SJSA1 (cell line): Measurements from ENCODE around the gene NUPR1. TPM values are rescaled to one million over a fixed set of nuclear protein-coding genes. Genes with fewer than 3 reads are reported as not detected.
"Not testable (repeated sequence)": the region's sequence is repeated elsewhere in the genome, so short reads cannot be mapped to it uniquely, and the experiment has no call there.

Experiments
- DNase-seq, 2 experiments: peaks; one replicate each; pipeline ENCODE4 v3.0.0-alpha.2; 2015 to 2020; ENCODE audit warnings: low spot score in 2 of 2, low read depth in 1 of 2
- H3K27ac ChIP-seq: fragments of 250-450 bp; sonication (Bioruptor Pico); 2 replicates; pipeline ENCODE4 v1.5.1; 2020; ENCODE audit warnings: mild to moderate bottlenecking, moderate library complexity
- H3K27me3 ChIP-seq: fragments of 250-450 bp; sonication (Bioruptor Pico); replicated peaks from 2 replicates; pipeline ENCODE4 v1.5.1; 2020; ENCODE audit warnings: mild to moderate bottlenecking, moderate library complexity
- H3K36me3 ChIP-seq: fragments of 250-450 bp; sonication (Bioruptor Pico); 2 replicates; pipeline ENCODE4 v1.5.1; 2020; ENCODE audit warnings: mild to moderate bottlenecking
- H3K4me1 ChIP-seq: fragments of 250-450 bp; sonication (Bioruptor Pico); replicated peaks from 2 replicates; pipeline ENCODE4 v1.6.1; 2021; ENCODE audit warnings: mild to moderate bottlenecking
- H3K4me3 ChIP-seq: fragments of 250-450 bp; sonication (Bioruptor Pico); 2 replicates; pipeline ENCODE4 v1.5.1; 2020; ENCODE audit warnings: mild to moderate bottlenecking
- H3K9me3 ChIP-seq: fragments of 250-450 bp; sonication (Bioruptor Pico); replicated peaks from 2 replicates; pipeline ENCODE4 v1.5.1; 2020; ENCODE audit warnings: mild to moderate bottlenecking
- total RNA-seq: library from RNA; depleted of rRNA; stranded (reverse); fragments of >200 nt; shearing (Covaris generic); gene quantifications from 2 replicates; pipeline ENCODE4 v1.2.3, GENCODE V29; 2014

Gene NUPR1
- total RNA-seq, 1 experiment from 2014 or later: 0.92 TPM

- Histone ChIP-seq H3K27me3 (peaks cover 4% of the 10 kb centered on the region; the same call in 1 of the 2 replicates), H3K36me3 (no peaks in the 10 kb centered on the region), H3K4me1 (no peaks in the 10 kb centered on the region), H3K9me3 (no peaks in the 10 kb centered on the region), H3K4me3 (no peak overlapping the region), H3K27ac (no peak overlapping the region)
- DNase-seq: no peak
These were observed 35.1 kb downstream of the NUPR1 start for GRCh38 chr16:28503470-28504259.

- no peak overlapping the region for H3K27ac ChIP-seq
- H3K9me3 ChIP-seq: no peaks in the 10 kb centered on the region
- DNase-seq: no peak
- H3K4me1 ChIP-seq: no peaks in the 10 kb centered on the region
- H3K4me3 ChIP-seq: no peak overlapping the region
- H3K27me3 ChIP-seq: peaks cover 4% of the 10 kb centered on the region; the same call in 1 of the 2 replicates
- H3K36me3 ChIP-seq: no peaks in the 10 kb centered on the region
These were observed 36.5 kb downstream of the NUPR1 start for GRCh38 chr16:28502290-28502689.

GRCh38 chr16:28501258-28502232, 37.2 kb downstream of the NUPR1 start:
- Histone ChIP-seq H3K27me3 (peaks cover 4% of the 10 kb centered on the region; the same call in 1 of the 2 replicates), H3K9me3 (no peaks in the 10 kb centered on the region), H3K27ac (no peak overlapping the region), H3K4me3 (no peak overlapping the region), H3K36me3 (no peaks in the 10 kb centered on the region), H3K4me1 (no peaks in the 10 kb centered on the region)
- DNase-seq: no peak

GRCh38 chr16:28500476-28501180, 38.1 kb downstream of the NUPR1 start:
- not testable (repeated sequence) for H3K36me3 ChIP-seq, H3K9me3 ChIP-seq, H3K27me3 ChIP-seq, H3K4me1 ChIP-seq, DNase-seq, H3K27ac ChIP-seq, H3K4me3 ChIP-seq

GRCh38 chr16:28499854-28500253, 38.9 kb downstream of the NUPR1 start:
- no peaks in the 10 kb centered on the region for H3K4me1 ChIP-seq
- no peaks in the 10 kb centered on the region; the same call in 1 of the 2 replicates for H3K27me3 ChIP-seq
- no peak for DNase-seq
- H3K27ac ChIP-seq: no peak overlapping the region
- H3K36me3 ChIP-seq: no peaks in the 10 kb centered on the region
- no peak overlapping the region for H3K4me3 ChIP-seq
- no peaks in the 10 kb centered on the region for H3K9me3 ChIP-seq

GRCh38 chr16:28498666-28499381, 40.0 kb downstream of the NUPR1 start:
- H3K27ac ChIP-seq: no peak overlapping the region
- no peaks in the 10 kb centered on the region for H3K9me3 ChIP-seq
- no peaks in the 10 kb centered on the region; the same call in 1 of the 2 replicates for H3K27me3 ChIP-seq
- no peaks in the 10 kb centered on the region for H3K4me1 ChIP-seq
- no peaks in the 10 kb centered on the region for H3K36me3 ChIP-seq
- no peak overlapping the region for H3K4me3 ChIP-seq
- DNase-seq: no peak

GRCh38 chr16:28497861-28498599, 40.7 kb downstream of the NUPR1 start:
- Histone ChIP-seq H3K27ac (no peak overlapping the region), H3K9me3 (no peaks in the 10 kb centered on the region), H3K36me3 (no peaks in the 10 kb centered on the region), H3K4me3 (no peak overlapping the region), H3K27me3 (no peaks in the 10 kb centered on the region), H3K4me1 (no peaks in the 10 kb centered on the region)
- no peak for DNase-seq

- no peaks in the 10 kb centered on the region for H3K27me3 ChIP-seq
- H3K4me3 ChIP-seq: no peak overlapping the region
- no peak for DNase-seq
- H3K9me3 ChIP-seq: no peaks in the 10 kb centered on the region
- no peaks in the 10 kb centered on the region for H3K4me1 ChIP-seq
- no peaks in the 10 kb centered on the region for H3K36me3 ChIP-seq
- H3K27ac ChIP-seq: no peak overlapping the region
These were observed 41.4 kb downstream of the NUPR1 start for GRCh38 chr16:28497386-28497785.

GRCh38 chr16:28496844-28497243, 41.9 kb downstream of the NUPR1 start:
- no peaks in the 10 kb centered on the region for H3K27me3 ChIP-seq
- no peaks in the 10 kb centered on the region for H3K36me3 ChIP-seq
- DNase-seq: no peak
- no peaks in the 10 kb centered on the region for H3K9me3 ChIP-seq
- no peaks in the 10 kb centered on the region for H3K4me1 ChIP-seq
- H3K27ac ChIP-seq: no peak overlapping the region
- H3K4me3 ChIP-seq: no peak overlapping the region

GRCh38 chr16:28495795-28496749, 42.7 kb downstream of the NUPR1 start:
- Histone ChIP-seq H3K9me3 (no peaks in the 10 kb centered on the region), H3K27me3 (no peaks in the 10 kb centered on the region), H3K4me1 (0 out of 2 replicates have a peak, but pooled peaks cover 6% of the 10 kb centered on the region), H3K36me3 (no peaks in the 10 kb centered on the region), H3K27ac (no peak overlapping the region), H3K4me3 (no peak overlapping the region)
- no peak for DNase-seq

- H3K9me3 ChIP-seq: no peaks in the 10 kb centered on the region
- no peak overlapping the region for H3K27ac ChIP-seq
- no peak for DNase-seq
- H3K4me3 ChIP-seq: no peak overlapping the region
- no peaks in the 10 kb centered on the region for H3K36me3 ChIP-seq
- H3K4me1 ChIP-seq: 0 out of 2 replicates have a peak, but pooled peaks cover 6% of the 10 kb centered on the region
- no peaks in the 10 kb centered on the region for H3K27me3 ChIP-seq
These were observed 43.5 kb downstream of the NUPR1 start for GRCh38 chr16:28495098-28495793.
